ENCODE data around the gene MYO5A. TPM values are rescaled to one million over a fixed set of nuclear protein-coding genes. Genes with fewer than 3 reads are reported as not detected.
A peak's percentile ranks its signal among the peaks of the same experiment; 100 is the strongest.

The MYO5A gene
- total and polyA plus RNA-seq, 2 donors (not counting 1 experiment from before 2014, with no cell fraction given): 12.2 to 44.4 TPM

GRCh38 chr15:52290800-52291199 is 237.9 kb downstream of the MYO5A start:
- TF ChIP-seq CTCF (IDR thresholded peaks at IDR 0.05) (no peak), EZH2 (IDR thresholded peaks at IDR 0.05; ENCODE audit: borderline replicate concordance, insufficient read depth, low read depth, low read length, poor library complexity, severe bottlenecking) (no peak)
- Mint-ChIP-seq H3K27ac (no peak overlapping the region), H3K9me3 (ENCODE audit: insufficient read depth) (no peaks in the 10 kb centered on the region), H3K4me3 (no peak overlapping the region), H3K4me1 (peaks cover 36% of the 10 kb centered on the region), H3K27me3 (peaks cover 7% of the 10 kb centered on the region)
- H3K4me3 ChIP-seq (ENCODE audit: control extremely low read depth in 1 of 5, extremely low read depth in 1 of 5, insufficient read depth in 1 of 5, low read depth in 2 of 5, low read length in 4 of 5): no peak overlapping the region
- H3K9ac ChIP-seq (ENCODE audit: low read length): no peak overlapping the region
- 80% methylated on average over 1 of the region's 3 CpGs for WGBS (ENCODE audit: insufficient coverage)
- no peak overlapping the region for H3K4me2 ChIP-seq (replicated peaks; ENCODE audit: low read depth, low read length, poor library complexity, severe bottlenecking)
- H3K9me3 ChIP-seq (ENCODE audit: control extremely low read depth in 1 of 3, control insufficient read depth in 2 of 3, insufficient read depth in 1 of 3, low read length in 2 of 3): peaks cover 0 to 4% (median 0%) of the 10 kb centered on the region in 3 donors
- H3K4me1 ChIP-seq (ENCODE audit: control insufficient read depth in 2 of 2, insufficient read depth in 2 of 2, low read length in 2 of 2): peaks cover 12 to 38% of the 10 kb centered on the region in 2 donors
- DNase-seq (no peak), ATAC-seq (ENCODE audit: low read depth) (no peak)
- peaks cover 0 to 16% (median 8%) of the 10 kb centered on the region in 4 experiments for H3K27me3 ChIP-seq (replicated peaks in 1 of 4; ENCODE audit: control extremely low read depth in 1 of 4, control insufficient read depth in 3 of 4, insufficient read depth in 4 of 4, low read length in 3 of 4)
- H2AFZ ChIP-seq (ENCODE audit: insufficient read depth, low read depth, low read length, poor library complexity, severe bottlenecking): peak overlapping the region; percentile 24
- CTCF ChIA-PET: interaction anchor here (0.7 to 1.1 kb wide), 3 partner anchors 19 to 414 kb away, joined by 3 to 5 read pairs (median 3); no protein-coding TSS in a partner anchor
- no peaks in the 10 kb centered on the region for H3K79me2 ChIP-seq (ENCODE audit: control insufficient read depth, insufficient read depth, low read length)
- no peaks in the 10 kb centered on the region for H4K20me1 ChIP-seq (ENCODE audit: control insufficient read depth, insufficient read depth, low read length, poor library complexity, severe bottlenecking)
- no peak overlapping the region for H3K27ac ChIP-seq (ENCODE audit: low read length in 2 of 2)
- intact Hi-C loops (cut with micrococcal nuclease): no loop called here
- POLR2A ChIA-PET: no interaction called here
- no peaks in the 10 kb centered on the region for H3K36me3 ChIP-seq (replicated peaks in 1 of 2; ENCODE audit: control extremely low read depth in 1 of 2, control insufficient read depth in 1 of 2, extremely low read depth in 1 of 2, insufficient read depth in 2 of 2, low read length in 1 of 2)

- Mint-ChIP-seq H3K4me3 (no peak overlapping the region), H3K27ac (no peak overlapping the region), H3K9me3 (ENCODE audit: insufficient read depth) (no peaks in the 10 kb centered on the region), H3K4me1 (peaks cover 35% of the 10 kb centered on the region), H3K27me3 (peaks cover 7% of the 10 kb centered on the region)
- Histone ChIP-seq H3K27ac (ENCODE audit: low read length in 2 of 2) (no peak overlapping the region), H3K4me3 (ENCODE audit: control extremely low read depth in 1 of 5, extremely low read depth in 1 of 5, insufficient read depth in 1 of 5, low read depth in 2 of 5, low read length in 4 of 5) (no peak overlapping the region), H3K9me3 (ENCODE audit: control extremely low read depth in 1 of 3, control insufficient read depth in 2 of 3, insufficient read depth in 1 of 3, low read length in 2 of 3) (peaks cover 0 to 4% (median 0%) of the 10 kb centered on the region in 3 donors), H3K79me2 (ENCODE audit: control insufficient read depth, insufficient read depth, low read length) (no peaks in the 10 kb centered on the region), H4K20me1 (ENCODE audit: control insufficient read depth, insufficient read depth, low read length, poor library complexity, severe bottlenecking) (no peaks in the 10 kb centered on the region), H2AFZ (ENCODE audit: insufficient read depth, low read depth, low read length, poor library complexity, severe bottlenecking) (no peak overlapping the region), H3K4me1 (ENCODE audit: control insufficient read depth in 2 of 2, insufficient read depth in 2 of 2, low read length in 2 of 2) (peaks cover 7 to 35% of the 10 kb centered on the region in 2 donors), H3K27me3 (replicated peaks in 1 of 4; ENCODE audit: control extremely low read depth in 1 of 4, control insufficient read depth in 3 of 4, insufficient read depth in 4 of 4, low read length in 3 of 4) (peaks cover 0 to 13% (median 6%) of the 10 kb centered on the region in 4 experiments), H3K36me3 (replicated peaks in 1 of 2; ENCODE audit: control extremely low read depth in 1 of 2, control insufficient read depth in 1 of 2, extremely low read depth in 1 of 2, insufficient read depth in 2 of 2, low read length in 1 of 2) (no peaks in the 10 kb centered on the region), H3K9ac (ENCODE audit: low read length) (no peak overlapping the region), H3K4me2 (replicated peaks; ENCODE audit: low read depth, low read length, poor library complexity, severe bottlenecking) (no peak overlapping the region)
- ChIA-PET POLR2A (no interaction called here), CTCF (interaction anchor here (0.5 to 1.1 kb wide), 4 partner anchors 20 to 413 kb away, joined by 3 to 5 read pairs (median 3); no protein-coding TSS in a partner anchor)
- TF ChIP-seq EZH2 (IDR thresholded peaks at IDR 0.05; ENCODE audit: borderline replicate concordance, insufficient read depth, low read depth, low read length, poor library complexity, severe bottlenecking) (no peak), CTCF (IDR thresholded peaks at IDR 0.05) (no peak)
- no peak for ATAC-seq (ENCODE audit: low read depth)
- WGBS (ENCODE audit: insufficient coverage): no CpG with 5 or more reads among the region's 4 CpGs
- intact Hi-C loops (cut with micrococcal nuclease): no loop called here
- no peak for DNase-seq
These were observed 238.4 kb downstream of the MYO5A start for GRCh38 chr15:52290329-52290728.

Data from B cell (primary cell).